Endothelial cell (in vitro differentiated cells): ENCODE data around the gene ATP9A. TPM values are rescaled to one million over a fixed set of nuclear protein-coding genes. Genes with fewer than 3 reads are reported as not detected.
A peak's percentile ranks its signal among the peaks of the same experiment; 100 is the strongest.
"Not testable (repeated sequence)": the region's sequence is repeated elsewhere in the genome, so short reads cannot be mapped to it uniquely, and the experiment has no call there.

ENCODE experiments used
- DNase-seq: peaks from one replicate; pipeline ENCODE4 v3.0.0; 2021; ENCODE audit warnings: low spot score
- H3K27ac Mint-ChIP-seq: one replicate; pipeline ENCODE4 v1.8.0; 2021; ENCODE audit warnings: mixed read lengths, inconsistent platforms; ENCODE audit not compliant: unreplicated experiment
- H3K27me3 Mint-ChIP-seq: one replicate; pipeline ENCODE4 v1.8.0; 2021; ENCODE audit warnings: mild to moderate bottlenecking, moderate library complexity, mixed read lengths, inconsistent platforms; ENCODE audit not compliant: unreplicated experiment
- H3K36me3 Mint-ChIP-seq: one replicate; pipeline ENCODE4 v1.8.0; 2021; ENCODE audit warnings: mild to moderate bottlenecking, low read depth, mixed read lengths, inconsistent platforms; ENCODE audit not compliant: unreplicated experiment
- H3K4me1 Mint-ChIP-seq: one replicate; pipeline ENCODE4 v1.8.0; 2021; ENCODE audit warnings: mild to moderate bottlenecking, mixed read lengths, inconsistent platforms; ENCODE audit not compliant: unreplicated experiment
- H3K4me3 Mint-ChIP-seq: one replicate; pipeline ENCODE4 v1.8.0; 2021; ENCODE audit warnings: mild to moderate bottlenecking, mixed read lengths, inconsistent platforms; ENCODE audit not compliant: unreplicated experiment
- H3K9me3 Mint-ChIP-seq: one replicate; pipeline ENCODE4 v1.8.0; 2021; ENCODE audit warnings: mixed read lengths, inconsistent platforms; ENCODE audit not compliant: unreplicated experiment
- CTCF ChIP-seq: fragments of 200-600 bp; sonication (generic); IDR thresholded peaks from one replicate; pipeline ENCODE4 v1.5.0; 2021; ENCODE audit warnings: antibody characterized with exemption; ENCODE audit not compliant: unreplicated experiment
- total RNA-seq: library from RNA; stranded (reverse); fragmentation: NEBNext Ultra II Directional; extraction: Animal tissue kit (Norgen Biotek cat#: 25700); gene quantifications from one replicate; pipeline ENCODE4 v1.2.1, GENCODE V29; 2021; ENCODE audit not compliant: unreplicated experiment

Gene ATP9A
- total RNA-seq, 1 donor from 2014 or later, result 30.6 TPM

DNA sequence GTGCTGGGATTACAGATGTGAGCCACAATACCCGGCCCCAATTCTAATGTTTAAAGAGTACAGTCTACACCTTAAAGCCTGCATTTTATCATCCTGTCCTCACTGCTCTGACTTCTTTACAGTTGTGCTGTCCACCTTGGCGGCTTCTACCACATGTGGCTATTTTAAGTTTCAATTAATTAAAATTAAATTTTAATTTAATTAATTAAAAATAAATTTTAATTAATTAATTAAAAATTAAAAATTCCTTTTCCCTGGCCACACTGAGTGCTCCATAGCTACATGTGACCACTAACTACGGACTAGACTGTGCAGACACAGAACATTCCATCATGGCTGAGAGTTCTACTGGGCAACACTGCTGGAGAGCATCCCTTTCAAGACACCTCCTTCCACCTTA lies 27.4 kb downstream of the ATP9A start:
- peaks cover 3% of the 10 kb centered on the region for H3K4me1 Mint-ChIP-seq
- no peak overlapping the region for H3K4me3 Mint-ChIP-seq
- no peak overlapping the region for H3K27ac Mint-ChIP-seq
- H3K27me3 Mint-ChIP-seq, result peaks cover under 1% of the 10 kb centered on the region
- DNase-seq, result no peak
- no peak for TF ChIP-seq CTCF
- H3K36me3 Mint-ChIP-seq, result no peaks in the 10 kb centered on the region
- no peaks in the 10 kb centered on the region for H3K9me3 Mint-ChIP-seq

DNA sequence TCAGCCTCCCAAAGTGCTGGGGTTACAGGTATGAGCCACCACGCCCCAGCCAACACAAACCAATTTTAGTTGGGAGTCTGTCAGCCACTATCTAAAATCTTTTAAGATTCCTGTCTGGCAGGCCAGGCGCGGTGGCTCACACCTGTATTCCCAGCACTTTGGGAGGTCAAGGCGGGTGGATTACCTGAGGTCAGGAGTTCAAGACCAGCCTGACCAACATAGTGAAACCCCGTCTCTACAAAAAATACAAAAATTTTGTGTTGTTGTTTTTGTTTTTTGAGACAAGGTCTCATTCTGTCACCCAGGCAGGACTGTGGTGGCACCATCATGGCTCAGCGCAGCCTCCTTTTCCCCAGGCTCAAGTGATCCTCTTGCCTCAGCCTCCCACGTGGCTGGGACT lies 27.9 kb downstream of the ATP9A start:
- not testable (repeated sequence) for DNase-seq, H3K36me3 Mint-ChIP-seq, H3K27ac Mint-ChIP-seq, H3K9me3 Mint-ChIP-seq, H3K4me1 Mint-ChIP-seq, H3K27me3 Mint-ChIP-seq, H3K4me3 Mint-ChIP-seq

DNA sequence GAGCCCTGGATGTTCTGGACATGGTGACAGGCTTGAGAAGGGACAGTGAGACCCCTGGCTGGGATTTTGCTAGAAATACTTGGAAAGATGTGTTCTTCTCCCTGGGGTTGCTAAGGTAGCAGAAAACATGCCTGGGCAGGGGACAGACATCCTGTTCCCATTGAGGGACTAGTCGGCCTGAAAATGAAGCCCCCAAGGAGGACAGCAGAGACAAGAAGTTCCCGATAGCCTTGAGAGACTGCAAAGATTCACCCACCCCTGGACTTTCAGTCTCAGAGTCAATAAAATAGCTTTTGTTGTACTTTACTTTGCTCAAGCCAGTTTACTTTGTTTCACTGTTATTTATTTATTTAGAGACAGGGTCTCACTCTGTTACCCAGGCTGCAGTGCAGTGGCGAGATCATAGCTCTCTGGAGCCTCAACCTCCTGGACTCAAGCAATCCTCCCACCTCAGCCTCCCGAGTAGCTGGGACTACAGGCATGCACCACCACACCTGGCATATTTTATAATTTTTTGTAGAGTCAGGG lies 28.4 kb downstream of the ATP9A start:
- no peak overlapping the region for H3K4me3 Mint-ChIP-seq
- H3K27me3 Mint-ChIP-seq, result peaks cover 2% of the 10 kb centered on the region
- H3K27ac Mint-ChIP-seq, result no peak overlapping the region
- no peaks in the 10 kb centered on the region for H3K9me3 Mint-ChIP-seq
- H3K36me3 Mint-ChIP-seq, result no peaks in the 10 kb centered on the region
- no peak for DNase-seq
- peaks cover 6% of the 10 kb centered on the region for H3K4me1 Mint-ChIP-seq
- TF ChIP-seq CTCF, result no peak

DNA sequence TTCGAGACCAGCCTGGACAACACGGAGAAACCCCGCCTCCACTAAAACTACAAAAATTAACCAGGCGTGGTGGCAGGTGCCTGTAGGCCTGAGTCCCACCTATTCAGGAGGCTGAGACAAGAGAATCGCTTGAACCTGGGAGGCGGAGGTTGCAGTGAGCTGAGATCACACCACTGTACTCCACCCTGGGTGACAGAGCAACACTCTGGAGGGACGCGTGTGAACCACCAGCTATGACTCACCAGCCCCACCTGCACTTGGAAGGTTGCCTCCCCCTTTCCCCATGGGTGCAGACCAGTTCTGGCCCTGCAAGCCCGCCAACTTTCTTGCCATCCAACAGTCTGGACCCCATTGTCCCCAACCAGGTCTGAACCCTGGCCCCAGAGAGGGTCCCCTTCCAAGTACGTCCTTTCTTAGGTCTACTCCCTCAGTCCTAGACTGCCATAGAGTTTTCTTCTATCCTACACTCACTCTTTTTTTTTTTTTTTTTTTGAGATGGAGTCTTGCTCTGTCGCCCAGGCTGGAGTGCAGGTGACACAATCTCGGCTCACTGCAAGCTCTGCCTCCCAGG lies 29.2 kb downstream of the ATP9A start:
- H3K27ac Mint-ChIP-seq, result no peak overlapping the region
- no peak overlapping the region for H3K4me3 Mint-ChIP-seq
- H3K36me3 Mint-ChIP-seq, result no peaks in the 10 kb centered on the region
- no peaks in the 10 kb centered on the region for H3K9me3 Mint-ChIP-seq
- H3K4me1 Mint-ChIP-seq, result peaks cover 6% of the 10 kb centered on the region
- H3K27me3 Mint-ChIP-seq, result peaks cover 2% of the 10 kb centered on the region
- TF ChIP-seq CTCF, result no peak
- DNase-seq, result no peak

DNA sequence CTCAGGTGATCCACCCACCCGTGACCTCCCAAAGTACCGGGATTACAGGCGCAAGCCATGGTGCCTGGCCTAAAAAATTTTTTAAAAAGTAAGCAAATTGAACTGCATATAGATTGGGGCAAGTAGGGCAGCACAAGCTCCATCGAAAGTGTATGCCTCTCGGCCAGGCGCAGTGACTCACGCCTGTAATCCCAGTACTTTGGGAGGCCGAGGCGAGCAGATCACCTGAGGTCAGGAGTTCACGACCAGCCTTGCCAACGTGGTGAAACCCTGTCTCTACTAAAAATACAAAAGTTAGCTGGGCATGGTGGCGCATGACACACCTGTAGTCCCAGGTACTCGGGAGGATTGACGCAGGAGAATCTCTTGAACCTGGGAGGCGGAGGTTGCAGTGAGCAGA lies 29.9 kb downstream of the ATP9A start:
- not testable (repeated sequence) for H3K4me3 Mint-ChIP-seq, H3K27me3 Mint-ChIP-seq, DNase-seq, H3K4me1 Mint-ChIP-seq, H3K9me3 Mint-ChIP-seq, H3K36me3 Mint-ChIP-seq, H3K27ac Mint-ChIP-seq

GRCh38 chr20:51736947-51737346 lies 31.2 kb downstream of the ATP9A start:
- Mint-ChIP-seq H3K36me3 (no peaks in the 10 kb centered on the region), H3K9me3 (no peaks in the 10 kb centered on the region), H3K4me1 (peaks cover 8% of the 10 kb centered on the region), H3K27ac (peak overlapping the region; percentile 75), H3K27me3 (peaks cover 2% of the 10 kb centered on the region), H3K4me3 (no peak overlapping the region)
- TF ChIP-seq CTCF, result no peak
- DNase-seq, result no peak
